Immature natural killer cell (primary cell): ENCODE results near the gene SLC13A1. TPM values are rescaled to one million over a fixed set of nuclear protein-coding genes. Genes with fewer than 3 reads are reported as not detected.

Experiments
- DNase-seq, 3 donors: peaks; one replicate each; pipeline ENCODE4 v3.0.0; 2022; ENCODE audit warnings: mixed read lengths in 1 of 3
- H3K27ac Mint-ChIP-seq, 6 donors: one replicate each; pipeline ENCODE4 v1.8.0; 2020; ENCODE audit warnings: mixed read lengths in 6 of 6, mild to moderate bottlenecking in 5 of 6, inconsistent platforms in 4 of 6, moderate library complexity in 3 of 6
- H3K27me3 Mint-ChIP-seq, 3 donors: one replicate each; pipeline ENCODE4 v1.8.0; 2020 to 2021; ENCODE audit warnings: low read depth in 3 of 3, mild to moderate bottlenecking in 3 of 3, mixed read lengths in 3 of 3, moderate library complexity in 3 of 3, inconsistent platforms in 1 of 3
- H3K36me3 Mint-ChIP-seq, 3 donors: one replicate each; pipeline ENCODE4 v1.8.0; 2020; ENCODE audit warnings: mixed read lengths in 3 of 3, inconsistent platforms in 2 of 3, mild to moderate bottlenecking in 2 of 3
- H3K4me1 Mint-ChIP-seq, 2 donors: one replicate each; pipeline ENCODE4 v1.8.0; 2020; ENCODE audit warnings: inconsistent platforms in 2 of 2, mild to moderate bottlenecking in 2 of 2, mixed read lengths in 2 of 2, moderate library complexity in 1 of 2
- H3K4me3 Mint-ChIP-seq, 5 donors: one replicate each; pipeline ENCODE4 v1.8.0; 2020; ENCODE audit warnings: mild to moderate bottlenecking in 5 of 5, mixed read lengths in 5 of 5, inconsistent platforms in 3 of 5, moderate library complexity in 3 of 5
- H3K9me3 Mint-ChIP-seq, 6 donors: one replicate each; pipeline ENCODE4 v1.8.0; 2020; ENCODE audit warnings: mild to moderate bottlenecking in 6 of 6, mixed read lengths in 6 of 6, inconsistent platforms in 4 of 6, moderate library complexity in 3 of 6
- polyA plus RNA-seq, 3 donors: library from polyadenylated mRNA; unstranded; fragments of 300-500 nt; fragmentation: Illumina TruSeq; gene quantifications; one replicate each; pipeline ENCODE4 v1.2.3, GENCODE V29; 2021

SLC13A1 gene
- polyA plus RNA-seq, 3 donors from 2014 or later = not detected

DNA sequence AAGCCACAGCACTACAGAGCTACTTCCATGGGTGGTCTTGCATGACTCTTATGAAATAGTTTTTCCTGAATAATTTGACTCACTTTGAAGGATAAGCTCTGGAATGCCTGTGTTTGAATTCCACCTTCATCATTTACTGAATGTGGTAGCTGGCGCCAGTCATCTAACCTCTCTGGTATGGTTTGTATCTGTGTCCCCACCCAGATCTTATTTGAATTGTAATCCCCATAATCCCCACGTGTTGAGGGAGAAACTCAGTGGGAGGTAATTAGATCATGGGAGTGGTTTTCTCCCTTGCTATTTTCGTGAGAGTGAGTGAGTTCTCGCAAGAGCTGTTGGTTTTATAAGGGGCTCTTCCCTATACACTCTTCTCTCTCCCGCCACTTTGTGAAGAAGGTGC, 11.2 kb upstream of the SLC13A1 start:
- Mint-ChIP-seq H3K27me3 (peaks cover 0 to 2% (median 2%) of the 10 kb centered on the region in 3 donors), H3K4me3 (no peak overlapping the region), H3K9me3 (peaks cover 3 to 30% (median 9%) of the 10 kb centered on the region in 6 donors), H3K36me3 (no peaks in the 10 kb centered on the region), H3K27ac (no peak overlapping the region), H3K4me1 (no peaks in the 10 kb centered on the region)
- DNase-seq = no peak

DNA sequence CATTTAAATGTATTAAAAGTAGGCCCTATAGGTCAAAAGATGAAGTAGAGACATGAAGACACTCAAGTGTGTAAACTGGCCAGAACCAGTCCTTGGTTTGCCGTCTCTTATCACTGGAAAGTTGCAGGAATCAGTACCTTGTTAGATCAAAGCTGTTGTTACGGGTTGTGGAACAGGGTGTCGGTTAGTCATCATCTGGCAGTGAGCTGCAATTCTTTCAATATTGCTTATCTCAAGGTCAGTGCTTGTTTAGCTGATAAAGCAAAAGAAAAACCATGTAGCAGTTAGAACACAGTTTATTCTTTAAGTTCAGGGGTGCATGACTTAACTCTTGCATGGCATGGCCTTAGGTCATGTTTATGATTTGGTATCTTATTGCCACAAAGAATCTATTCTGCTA, 10.0 kb upstream of the SLC13A1 start:
- H3K36me3 Mint-ChIP-seq = no peaks in the 10 kb centered on the region
- peaks cover 0 to 26% (median 5%) of the 10 kb centered on the region in 6 donors for H3K9me3 Mint-ChIP-seq
- H3K4me1 Mint-ChIP-seq = no peaks in the 10 kb centered on the region
- peaks cover 0 to 4% (median 0%) of the 10 kb centered on the region in 3 donors for H3K27me3 Mint-ChIP-seq
- H3K4me3 Mint-ChIP-seq = no peak overlapping the region
- H3K27ac Mint-ChIP-seq = no peak overlapping the region
- DNase-seq = no peak

DNA sequence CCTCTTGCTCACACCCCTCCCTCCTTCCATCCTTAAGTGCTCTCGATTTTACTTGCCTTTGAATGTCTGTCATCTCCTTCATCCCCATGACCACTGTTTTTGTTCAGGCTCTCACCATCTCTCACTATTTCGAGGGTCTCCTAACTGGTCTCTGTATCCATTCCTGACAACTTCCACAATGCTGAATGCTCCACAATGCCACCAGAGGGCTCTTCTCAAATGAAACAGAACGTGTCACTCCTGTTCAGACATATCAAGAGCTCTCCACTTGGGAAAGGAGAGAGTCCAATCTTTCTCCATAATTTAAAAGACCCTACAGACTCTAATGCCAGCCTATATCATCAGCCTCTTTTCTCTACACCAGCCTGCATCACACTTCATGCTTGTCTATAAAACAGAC, 9.0 kb upstream of the SLC13A1 start:
- Mint-ChIP-seq H3K27ac (no peak overlapping the region), H3K4me1 (no peaks in the 10 kb centered on the region), H3K36me3 (no peaks in the 10 kb centered on the region), H3K4me3 (no peak overlapping the region), H3K9me3 (peaks cover 0 to 23% (median 4%) of the 10 kb centered on the region in 6 donors), H3K27me3 (peaks cover 0 to 4% (median 0%) of the 10 kb centered on the region in 3 donors)
- DNase-seq = no peak

DNA sequence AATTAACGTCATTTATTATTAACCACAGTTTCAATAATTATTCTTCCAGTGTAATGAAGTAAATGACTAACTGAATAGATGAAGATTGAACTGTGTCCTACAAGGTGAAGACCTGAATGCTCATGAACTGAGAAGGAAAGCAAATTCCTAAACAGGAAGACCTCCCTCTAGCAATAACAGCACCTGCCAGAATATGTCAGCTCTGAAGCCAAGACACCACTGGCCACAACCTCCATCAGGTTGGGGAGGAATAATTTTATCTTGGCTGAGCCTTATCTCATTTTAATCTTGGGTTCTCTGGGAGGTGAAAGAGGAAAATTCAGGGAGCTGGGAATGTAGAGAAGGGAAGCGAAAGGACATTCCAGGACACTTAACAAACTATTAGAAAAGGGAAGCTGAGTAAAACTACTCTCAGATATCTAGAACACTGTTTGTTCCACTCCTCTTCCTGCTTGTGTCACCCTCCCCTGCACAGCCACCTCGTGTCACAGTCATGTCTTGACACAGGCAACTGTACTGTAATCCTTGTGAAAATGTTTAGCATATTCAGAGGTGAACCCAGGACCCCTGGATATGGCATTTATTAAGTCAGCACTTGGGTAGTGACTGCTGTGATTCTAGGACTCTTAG, 4.6 kb upstream of the SLC13A1 start:
- no peaks in the 10 kb centered on the region for H3K36me3 Mint-ChIP-seq

DNA sequence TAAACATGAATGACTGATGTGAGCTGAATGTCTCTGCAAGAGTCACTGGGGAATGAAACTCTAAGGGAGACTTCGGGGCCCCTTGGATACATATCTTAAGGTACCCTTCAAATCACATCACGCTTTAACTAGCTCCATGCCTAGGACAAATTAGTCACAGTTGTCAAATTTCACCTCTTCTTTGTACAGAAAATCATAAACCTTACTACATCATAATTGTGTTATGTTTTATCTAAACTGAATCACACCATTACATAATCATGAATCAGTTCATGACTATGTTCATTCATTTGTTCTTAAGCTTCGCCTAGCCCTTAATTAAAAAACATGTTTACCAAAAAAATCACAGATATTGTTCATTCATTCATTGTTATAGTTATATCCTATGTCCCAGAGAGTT, 2.1 kb upstream of the SLC13A1 start:
- Mint-ChIP-seq H3K27ac (no peak overlapping the region), H3K36me3 (no peaks in the 10 kb centered on the region), H3K4me3 (no peak overlapping the region), H3K4me1 (no peaks in the 10 kb centered on the region), H3K27me3 (peaks cover 0 to 2% (median 0%) of the 10 kb centered on the region in 3 donors), H3K9me3 (peaks cover 4 to 18% (median 6%) of the 10 kb centered on the region in 6 donors)
- no peak for DNase-seq

More for the DNA sequence above, 4.6 kb upstream of the SLC13A1 start:
- H3K4me1 Mint-ChIP-seq = no peaks in the 10 kb centered on the region
- peaks cover 2 to 25% (median 6%) of the 10 kb centered on the region in 6 donors for H3K9me3 Mint-ChIP-seq
- H3K27me3 Mint-ChIP-seq = peaks cover 0 to 4% (median 0%) of the 10 kb centered on the region in 3 donors
- no peak overlapping the region for H3K4me3 Mint-ChIP-seq
- no peak overlapping the region for H3K27ac Mint-ChIP-seq
- DNase-seq = no peak

DNA sequence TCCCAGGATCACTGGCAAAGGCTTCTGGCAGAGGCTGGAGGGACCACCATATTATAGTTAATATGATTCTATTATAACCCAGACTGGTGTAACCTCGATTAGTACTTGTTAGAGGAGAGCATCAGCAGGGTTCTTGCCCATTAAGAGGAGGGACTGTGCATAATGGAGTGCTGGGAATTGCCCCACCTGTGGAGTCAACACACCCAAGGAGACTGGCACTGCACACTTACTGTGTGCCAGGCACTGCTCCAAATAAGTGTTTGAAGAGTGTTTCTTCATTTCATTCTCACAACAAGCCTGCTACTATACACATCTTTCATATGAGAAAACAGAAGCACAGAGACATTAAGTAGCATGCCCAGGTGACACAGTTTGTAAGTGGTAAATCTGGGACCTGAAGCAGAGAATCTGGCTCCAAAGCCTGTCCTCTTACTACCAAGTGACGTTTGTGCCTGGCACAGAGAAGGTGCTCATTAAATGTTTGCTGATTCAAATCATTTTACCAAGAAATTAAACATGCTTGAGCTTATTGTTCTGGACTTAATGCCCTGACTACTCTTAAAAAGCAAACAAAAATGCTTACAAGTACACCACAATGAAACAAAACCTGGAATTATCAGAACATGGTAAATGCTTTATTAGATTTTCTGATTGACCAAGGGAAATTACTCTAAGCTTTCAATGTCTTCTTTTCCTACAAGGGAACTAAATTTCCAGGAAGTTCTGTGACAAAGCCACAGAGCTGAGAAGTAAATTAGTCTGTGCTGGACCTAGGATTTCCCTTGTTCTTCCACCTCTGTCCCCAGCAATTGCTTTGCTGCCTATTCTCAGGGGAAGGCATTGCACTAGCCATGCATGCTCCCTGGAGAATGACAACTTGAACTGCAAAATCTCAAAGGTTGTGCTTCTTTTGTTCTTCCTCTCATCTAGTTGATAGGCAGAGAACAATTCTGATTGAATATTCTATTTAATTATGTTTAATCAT, 809 bp downstream of the SLC13A1 start:
- Mint-ChIP-seq H3K27me3 (no peaks in the 10 kb centered on the region), H3K27ac (no peak overlapping the region), H3K4me3 (no peak overlapping the region), H3K4me1 (no peaks in the 10 kb centered on the region), H3K9me3 (peaks cover 1 to 15% (median 9%) of the 10 kb centered on the region in 6 donors), H3K36me3 (no peaks in the 10 kb centered on the region)
- DNase-seq = no peak

DNA sequence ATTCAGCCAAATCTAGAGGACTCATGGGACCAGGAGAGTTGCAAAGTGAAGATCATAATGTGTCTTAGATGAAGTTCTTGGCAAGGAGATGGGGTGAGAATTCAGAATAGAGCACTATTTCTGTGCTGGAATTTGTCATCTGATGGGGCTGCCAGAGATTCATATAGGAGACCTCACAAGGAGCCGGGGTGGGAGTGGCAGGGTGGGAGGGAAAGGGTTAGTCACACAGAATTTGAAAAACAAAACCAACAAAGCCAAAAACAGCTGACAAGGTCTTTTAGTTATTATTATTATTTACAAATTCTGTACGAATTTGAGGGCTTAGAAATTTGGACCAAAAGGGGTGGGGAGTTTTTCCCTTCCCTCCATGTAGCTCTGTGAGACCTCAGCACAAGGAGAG, 1.7 kb downstream of the SLC13A1 start:
- Mint-ChIP-seq H3K4me1 (no peaks in the 10 kb centered on the region), H3K36me3 (no peaks in the 10 kb centered on the region), H3K27me3 (no peaks in the 10 kb centered on the region), H3K27ac (no peak overlapping the region), H3K4me3 (no peak overlapping the region), H3K9me3 (peaks cover 3 to 20% (median 9%) of the 10 kb centered on the region in 6 donors)
- DNase-seq = no peak

DNA sequence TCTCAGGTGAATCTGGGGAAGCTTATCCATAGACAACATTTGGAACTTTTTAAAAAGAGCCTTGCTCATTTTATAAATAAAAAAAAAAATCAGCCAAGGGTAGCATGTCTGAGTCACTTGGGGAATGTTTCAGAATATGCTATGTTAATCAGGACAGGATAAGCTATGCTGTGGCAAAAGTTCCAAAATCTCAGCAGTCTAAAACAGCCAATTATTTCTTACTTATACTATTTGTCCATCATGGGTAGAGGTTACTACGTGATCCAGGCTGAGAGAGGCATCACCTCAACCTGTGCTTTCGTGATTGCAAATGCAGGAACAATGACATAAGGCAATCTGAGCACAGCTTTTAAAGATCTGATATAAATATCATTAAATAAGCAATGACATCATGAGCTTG, 6.5 kb downstream of the SLC13A1 start:
- Mint-ChIP-seq H3K4me1 (no peaks in the 10 kb centered on the region), H3K9me3 (peaks cover 7 to 28% (median 22%) of the 10 kb centered on the region in 6 donors), H3K27ac (no peak overlapping the region), H3K36me3 (no peaks in the 10 kb centered on the region), H3K27me3 (no peaks in the 10 kb centered on the region), H3K4me3 (no peak overlapping the region)
- DNase-seq = no peak

DNA sequence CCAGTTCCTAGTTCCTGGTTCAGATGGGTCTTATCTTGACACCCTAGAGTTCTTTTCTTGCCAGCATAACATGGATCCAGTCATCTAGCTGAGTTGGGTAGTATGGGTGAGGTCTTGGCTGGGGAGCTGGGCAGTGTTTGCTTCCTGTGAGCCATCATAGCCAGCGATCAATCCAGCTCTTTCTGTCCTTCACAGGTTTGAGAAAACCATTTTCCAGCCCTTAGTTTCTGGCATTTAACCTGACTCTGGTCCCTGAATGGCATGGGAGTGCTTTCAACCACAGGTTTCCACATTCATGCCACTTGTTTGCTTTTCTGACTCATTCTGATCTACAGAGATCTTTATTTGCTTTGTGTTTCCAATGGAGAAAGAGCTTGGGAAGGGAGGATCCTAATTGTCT, 8.6 kb downstream of the SLC13A1 start:
- H3K27ac Mint-ChIP-seq = no peak overlapping the region
- H3K9me3 Mint-ChIP-seq = peaks cover 9 to 37% (median 27%) of the 10 kb centered on the region in 6 donors
- no peak for DNase-seq
- no peaks in the 10 kb centered on the region for H3K36me3 Mint-ChIP-seq
- no peaks in the 10 kb centered on the region for H3K4me1 Mint-ChIP-seq
- no peak overlapping the region for H3K4me3 Mint-ChIP-seq
- H3K27me3 Mint-ChIP-seq = no peaks in the 10 kb centered on the region

DNA sequence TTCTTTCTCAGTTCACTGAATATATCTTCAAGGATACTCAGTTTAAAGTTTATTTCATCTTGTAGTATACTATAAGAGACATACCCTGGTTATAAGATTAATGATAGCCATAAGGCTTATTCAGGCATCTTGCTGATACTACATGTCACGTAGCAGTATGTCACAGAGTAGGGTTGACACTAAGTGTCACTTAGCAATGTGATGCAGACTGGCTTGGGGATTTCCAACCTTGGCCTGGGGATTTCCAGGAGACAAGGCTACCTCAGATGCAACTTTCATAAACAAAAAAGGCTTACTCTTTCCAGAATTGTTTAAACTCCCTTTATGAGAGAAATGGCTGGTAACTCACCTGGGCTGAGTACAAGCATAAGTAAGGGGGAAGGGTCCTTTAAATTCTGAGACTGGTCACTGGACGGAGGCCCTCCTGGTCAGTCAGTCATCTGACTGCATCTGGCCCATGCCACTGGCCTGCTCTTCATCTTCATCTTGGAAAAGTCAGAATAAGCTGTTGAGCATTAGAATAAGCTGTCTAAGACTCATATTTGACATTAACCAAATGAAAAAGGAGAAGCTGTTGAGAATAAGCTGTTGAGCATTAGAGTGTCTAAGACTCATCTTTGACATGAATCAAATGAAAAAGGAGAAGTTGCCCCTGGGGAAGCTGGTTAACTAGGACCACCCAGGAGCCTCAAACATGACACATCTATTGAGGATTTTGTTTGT, 9.5 kb downstream of the SLC13A1 start:
- Mint-ChIP-seq H3K4me3 (no peak overlapping the region), H3K27ac (no peak overlapping the region), H3K27me3 (no peaks in the 10 kb centered on the region), H3K36me3 (no peaks in the 10 kb centered on the region), H3K4me1 (no peaks in the 10 kb centered on the region), H3K9me3 (peaks cover 9 to 43% (median 27%) of the 10 kb centered on the region in 6 donors)
- DNase-seq = no peak

DNA sequence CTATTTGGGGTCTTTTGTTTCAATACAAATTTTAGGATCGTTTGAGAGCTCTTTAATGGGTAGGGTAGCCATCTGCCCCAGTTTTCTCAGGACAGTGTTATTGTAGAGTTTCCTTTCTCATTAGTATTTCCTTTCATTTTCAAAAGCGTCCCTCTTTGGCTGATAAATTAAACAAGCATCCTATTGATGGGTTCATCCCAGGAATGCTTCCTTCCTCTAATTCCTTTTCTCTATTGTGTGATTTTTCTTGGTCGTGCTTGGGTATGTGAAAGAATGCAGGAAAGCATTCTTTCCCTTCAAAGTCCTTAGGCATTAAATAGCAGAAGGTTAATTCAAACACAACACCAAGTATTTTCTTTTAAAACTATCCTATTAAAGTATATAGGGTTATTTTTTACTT, 14.0 kb downstream of the SLC13A1 start:
- H3K4me1 Mint-ChIP-seq = no peaks in the 10 kb centered on the region
- no peaks in the 10 kb centered on the region for H3K27me3 Mint-ChIP-seq
- H3K27ac Mint-ChIP-seq = no peak overlapping the region
- no peak overlapping the region for H3K4me3 Mint-ChIP-seq
- DNase-seq = no peak
- peaks cover 5 to 43% (median 13%) of the 10 kb centered on the region in 6 donors for H3K9me3 Mint-ChIP-seq
- no peaks in the 10 kb centered on the region for H3K36me3 Mint-ChIP-seq

DNA sequence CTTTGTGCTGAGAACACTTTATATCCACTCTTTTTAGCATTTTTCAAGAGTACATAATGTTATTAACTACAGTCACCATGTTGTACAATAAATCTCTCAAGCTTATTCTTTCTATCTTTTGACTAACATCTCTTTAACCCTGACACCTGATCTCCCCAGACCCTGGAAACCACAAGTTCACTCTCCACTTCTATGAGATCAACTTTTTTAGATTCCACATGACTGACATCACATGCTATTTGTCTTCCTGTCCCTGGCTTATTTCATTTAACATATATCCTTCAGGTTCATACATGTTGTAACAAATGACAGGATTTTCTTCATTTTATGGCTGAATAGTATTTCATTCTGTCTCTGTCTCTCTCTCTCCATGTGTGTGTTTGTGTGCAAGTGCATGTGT, 15.5 kb downstream of the SLC13A1 start:
- peaks cover 0 to 1% (median 0%) of the 10 kb centered on the region in 3 donors for H3K27me3 Mint-ChIP-seq
- H3K36me3 Mint-ChIP-seq = no peaks in the 10 kb centered on the region
- H3K27ac Mint-ChIP-seq = no peak overlapping the region
- peaks cover 4 to 47% (median 16%) of the 10 kb centered on the region in 6 donors for H3K9me3 Mint-ChIP-seq
- no peak for DNase-seq
- no peak overlapping the region for H3K4me3 Mint-ChIP-seq
- H3K4me1 Mint-ChIP-seq = no peaks in the 10 kb centered on the region

DNA sequence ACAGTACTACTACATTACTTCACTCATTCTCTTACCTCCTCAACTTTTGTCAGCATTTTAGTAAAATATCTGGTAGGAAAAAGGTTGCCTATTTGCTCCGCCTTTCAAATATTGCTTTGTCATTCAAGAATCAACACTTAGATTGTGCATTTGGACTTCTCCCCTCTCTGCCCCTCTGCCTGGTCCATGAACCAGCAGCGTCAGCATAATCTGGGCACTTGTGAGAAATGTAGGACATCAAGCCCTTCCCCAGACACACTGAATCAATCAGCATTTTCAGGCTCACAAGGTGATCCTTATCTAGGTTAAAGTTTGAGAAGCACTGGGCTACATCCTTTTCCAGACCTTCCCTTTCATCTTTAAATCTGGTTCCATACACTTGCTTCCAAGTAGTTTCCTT, 16.3 kb downstream of the SLC13A1 start:
- DNase-seq = no peak
- H3K27me3 Mint-ChIP-seq = peaks cover 0 to 1% (median 0%) of the 10 kb centered on the region in 3 donors
- H3K36me3 Mint-ChIP-seq = no peaks in the 10 kb centered on the region
- H3K4me3 Mint-ChIP-seq = no peak overlapping the region
- H3K27ac Mint-ChIP-seq = no peak overlapping the region
- H3K4me1 Mint-ChIP-seq = no peaks in the 10 kb centered on the region
- peaks cover 6 to 49% (median 15%) of the 10 kb centered on the region in 6 donors for H3K9me3 Mint-ChIP-seq

DNA sequence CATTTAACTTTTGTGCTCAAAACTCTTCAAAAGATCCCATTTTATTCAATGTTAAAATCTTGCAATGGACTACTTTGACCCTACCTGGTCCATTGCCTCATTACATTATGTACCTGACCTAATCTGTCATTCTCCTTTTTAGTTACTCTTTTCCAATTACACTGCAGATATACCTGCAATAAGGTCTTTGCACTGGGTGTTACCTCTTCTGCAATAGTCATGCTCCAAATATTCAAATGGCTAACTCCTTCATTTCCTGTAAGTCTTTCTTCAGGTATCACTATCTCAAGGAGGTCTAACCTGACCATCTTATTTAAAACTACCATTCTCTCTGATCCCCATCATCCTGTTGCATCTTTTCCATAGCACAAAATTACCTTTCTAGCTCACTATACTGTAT, 22.3 kb downstream of the SLC13A1 start:
- Mint-ChIP-seq H3K4me3 (no peak overlapping the region), H3K27ac (no peak overlapping the region), H3K4me1 (no peaks in the 10 kb centered on the region), H3K9me3 (peaks cover 7 to 30% (median 17%) of the 10 kb centered on the region in 6 donors), H3K36me3 (no peaks in the 10 kb centered on the region), H3K27me3 (peaks cover 0 to 1% (median 0%) of the 10 kb centered on the region in 3 donors)
- no peak for DNase-seq
